A549 (cell line): Measurements from ENCODE around the gene DUSP9. TPM values are rescaled to one million over a fixed set of nuclear protein-coding genes. Genes with fewer than 3 reads are reported as not detected.

Source experiments
- ATAC-seq, 2 experiments: fragments of 200-7000 bp in 1 of 2; fragments of >200 bp in 1 of 2; cut with Nextera tagmentation in 1 of 2; cut with Tn5 transposase in 1 of 2; 3 replicates each; pipeline versions ENCODE4 v1.8.0 to v1.9.1; 2018 to 2020; ENCODE audit warnings: mild to moderate bottlenecking in 1 of 2, moderate library complexity in 1 of 2
- CTCF ChIA-PET: fragments of 300-600 bp; sonication (Branson Sonifier 250); formaldehyde crosslinking; extraction: SDS; loops from one replicate; lab custom pipeline; 2021; ENCODE audit warnings: antibody characterized with exemption, inconsistent platforms; lab: Yijun Ruan, JAX
- POLR2A ChIA-PET: fragments of 350-600 bp; formaldehyde crosslinking; extraction: SDS; loops from one replicate; lab custom pipeline; 2021; ENCODE audit warnings: antibody characterized with exemption, inconsistent platforms; lab: Yijun Ruan, JAX
- DNase-seq, 2 experiments: peaks; one replicate each; pipeline versions ENCODE4 v3.0.0 to v3.0.0-alpha.2; 2011 to 2016; ENCODE audit warnings: low read depth in 1 of 2, low spot score in 1 of 2
- FAIRE-seq: peaks from 2 replicates; lab custom pipeline; 2011; peaks lifted over from hg19 to GRCh38; lab: Jason Lieb, UNC
- H3K27ac ChIP-seq, 2 experiments: fragments of >200 bp; sonication (Bioruptor Twin); formaldehyde crosslinking; 3 replicates each; pipeline ENCODE4 v1.5.1; 2016 to 2017
- H3K4me1 ChIP-seq: fragments of >200 bp; sonication (Bioruptor Twin); formaldehyde crosslinking; 3 replicates; pipeline ENCODE4 v1.6.1; 2016
- H3K4me2 ChIP-seq: fragments of >200 bp; sonication (Bioruptor Twin); formaldehyde crosslinking; 3 replicates; pipeline ENCODE4 v1.6.1; 2016
- H3K4me3 ChIP-seq: fragments of >200 bp; sonication (Bioruptor Twin); formaldehyde crosslinking; 3 replicates; pipeline ENCODE4 v1.5.1; 2016
- H3K9me3 ChIP-seq: fragments of >200 bp; sonication (Bioruptor Twin); formaldehyde crosslinking; 3 replicates; pipeline ENCODE4 v1.6.1; 2016
- EP300 ChIP-seq, 2 experiments: fragments of >200 bp; sonication (Bioruptor Twin); formaldehyde crosslinking; IDR thresholded peaks; 2 replicates in 1 of 2; 3 replicates in 1 of 2; pipeline ENCODE4 v1.6.1; 2016 to 2017
- FOSB ChIP-seq: fragments of 250-450 bp; sonication (Bioruptor Pico); IDR thresholded peaks from 2 replicates; pipeline ENCODE4 v1.5.0; 2020; ENCODE audit warnings: mild to moderate bottlenecking, moderate library complexity
- FOXS1 ChIP-seq: fragments of 250-450 bp; sonication (Bioruptor Pico); IDR thresholded peaks from 2 replicates; pipeline ENCODE4 v1.5.0; 2020; ENCODE audit warnings: mild to moderate bottlenecking, moderate library complexity
- HDAC2 ChIP-seq: fragments of 200-600 bp; sonication (generic); IDR thresholded peaks from 2 replicates; pipeline ENCODE4 v1.6.1; 2016
- HEYL ChIP-seq: fragments of 250-450 bp; sonication (Bioruptor Pico); IDR thresholded peaks from 2 replicates; pipeline ENCODE4 v1.8.0; 2021; ENCODE audit warnings: mild to moderate bottlenecking, moderate library complexity
- MYC ChIP-seq: IDR thresholded peaks from 2 replicates; pipeline ENCODE4 v1.6.1; 2012; ENCODE audit warnings: mild to moderate bottlenecking, inconsistent platforms, low read length, improper control_type of control experiment, borderline replicate concordance
- RNF2 ChIP-seq: fragments of 200-600 bp; sonication (generic); IDR thresholded peaks from 2 replicates; pipeline ENCODE4 v1.6.1; 2016; ENCODE audit warnings: low read depth, mild to moderate bottlenecking, antibody characterized with exemption, moderate library complexity, borderline replicate concordance
- SMC3 ChIP-seq: fragments of >200 bp; sonication (Bioruptor Twin); formaldehyde crosslinking; IDR thresholded peaks from 3 replicates; pipeline ENCODE4 v1.6.1; 2018; ENCODE audit warnings: inconsistent platforms
- ZFP36 ChIP-seq: fragments of 450-650 bp; IDR thresholded peaks from 2 replicates; pipeline ENCODE4 v1.6.1; 2014; ENCODE audit warnings: borderline replicate concordance; ENCODE audit not compliant: partially characterized antibody
- ZNF302 ChIP-seq: fragments of 250-450 bp; sonication (Bioruptor Pico); IDR thresholded peaks from 2 replicates; pipeline ENCODE4 v1.9.0; 2021; ENCODE audit warnings: inconsistent platforms, mild to moderate bottlenecking, moderate library complexity
- WGBS: methylation state at CpG from one replicate; pipeline ENCODE4 v1.1.6; 2017; ENCODE audit errors: missing lambda C conversion rate; 5-methylcytosine and 5-hydroxymethylcytosine counted together
- polyA plus RNA-seq, 4 experiments: library from polyadenylated mRNA; depleted of rRNA in 3 of 4; stranded (reverse); fragments of >200 nt; fragmentation: RNase III in 1 of 4; extraction: RNeasy Plus Mini Kit Qiagen cat#74134 plus additional on column Dnase treatment in 1 of 4; gene quantifications; 2 replicates in 3 of 4; 3 replicates in 1 of 4; pipeline ENCODE4 v1.2.3, GENCODE V29; 2011 to 2017
- TF ChIP-seq, protein P1 (sequence below): fragments of 150-350 bp; IDR thresholded peaks from 2 replicates; pipeline ENCODE4 v1.6.1; 2014; ENCODE audit warnings: low read depth, mild to moderate bottlenecking, low read length
- TF ChIP-seq, protein P2 (sequence below): fragments of 200-600 bp; sonication (generic); IDR thresholded peaks from 2 replicates; pipeline ENCODE4 v1.6.1; 2016; ENCODE audit warnings: antibody characterized with exemption, mild to moderate bottlenecking, moderate library complexity
- TF ChIP-seq, protein P3 (sequence below): fragments of 250-450 bp; sonication (Bioruptor Pico); IDR thresholded peaks from 2 replicates; pipeline ENCODE4 v1.5.0; 2021; ENCODE audit warnings: mild to moderate bottlenecking, moderate library complexity, borderline replicate concordance

DUSP9 gene
- polyA plus RNA-seq, 2 of the 4 experiments (the other 2 are of a cell fraction) = 0.75 to 1.6 TPM

GRCh38 chrX:153684467-153685155 lies 37.6 kb downstream of the DUSP9 start:
- no peak overlapping the region for H3K27ac ChIP-seq
- 71% methylated on average over 9 of the region's 21 CpGs for WGBS
- no peak for FAIRE-seq
- ChIA-PET CTCF (interaction anchor here (0.9 to 3.5 kb wide), 5 partner anchors 16 to 75 kb away, joined by 3 to 32 read pairs (median 4); no protein-coding TSS in a partner anchor), POLR2A (no interaction called here)
- peaks cover 13% of the 10 kb centered on the region for H3K4me1 ChIP-seq
- TF ChIP-seq MYC (no peak), HDAC2 (no peak), HEYL (CRISPR knock-in tag) (no peak), RNF2 (no peak)
- TF ChIP-seq, protein P1, sequence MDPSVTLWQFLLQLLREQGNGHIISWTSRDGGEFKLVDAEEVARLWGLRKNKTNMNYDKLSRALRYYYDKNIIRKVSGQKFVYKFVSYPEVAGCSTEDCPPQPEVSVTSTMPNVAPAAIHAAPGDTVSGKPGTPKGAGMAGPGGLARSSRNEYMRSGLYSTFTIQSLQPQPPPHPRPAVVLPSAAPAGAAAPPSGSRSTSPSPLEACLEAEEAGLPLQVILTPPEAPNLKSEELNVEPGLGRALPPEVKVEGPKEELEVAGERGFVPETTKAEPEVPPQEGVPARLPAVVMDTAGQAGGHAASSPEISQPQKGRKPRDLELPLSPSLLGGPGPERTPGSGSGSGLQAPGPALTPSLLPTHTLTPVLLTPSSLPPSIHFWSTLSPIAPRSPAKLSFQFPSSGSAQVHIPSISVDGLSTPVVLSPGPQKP = no peak
- TF ChIP-seq, protein P2, sequence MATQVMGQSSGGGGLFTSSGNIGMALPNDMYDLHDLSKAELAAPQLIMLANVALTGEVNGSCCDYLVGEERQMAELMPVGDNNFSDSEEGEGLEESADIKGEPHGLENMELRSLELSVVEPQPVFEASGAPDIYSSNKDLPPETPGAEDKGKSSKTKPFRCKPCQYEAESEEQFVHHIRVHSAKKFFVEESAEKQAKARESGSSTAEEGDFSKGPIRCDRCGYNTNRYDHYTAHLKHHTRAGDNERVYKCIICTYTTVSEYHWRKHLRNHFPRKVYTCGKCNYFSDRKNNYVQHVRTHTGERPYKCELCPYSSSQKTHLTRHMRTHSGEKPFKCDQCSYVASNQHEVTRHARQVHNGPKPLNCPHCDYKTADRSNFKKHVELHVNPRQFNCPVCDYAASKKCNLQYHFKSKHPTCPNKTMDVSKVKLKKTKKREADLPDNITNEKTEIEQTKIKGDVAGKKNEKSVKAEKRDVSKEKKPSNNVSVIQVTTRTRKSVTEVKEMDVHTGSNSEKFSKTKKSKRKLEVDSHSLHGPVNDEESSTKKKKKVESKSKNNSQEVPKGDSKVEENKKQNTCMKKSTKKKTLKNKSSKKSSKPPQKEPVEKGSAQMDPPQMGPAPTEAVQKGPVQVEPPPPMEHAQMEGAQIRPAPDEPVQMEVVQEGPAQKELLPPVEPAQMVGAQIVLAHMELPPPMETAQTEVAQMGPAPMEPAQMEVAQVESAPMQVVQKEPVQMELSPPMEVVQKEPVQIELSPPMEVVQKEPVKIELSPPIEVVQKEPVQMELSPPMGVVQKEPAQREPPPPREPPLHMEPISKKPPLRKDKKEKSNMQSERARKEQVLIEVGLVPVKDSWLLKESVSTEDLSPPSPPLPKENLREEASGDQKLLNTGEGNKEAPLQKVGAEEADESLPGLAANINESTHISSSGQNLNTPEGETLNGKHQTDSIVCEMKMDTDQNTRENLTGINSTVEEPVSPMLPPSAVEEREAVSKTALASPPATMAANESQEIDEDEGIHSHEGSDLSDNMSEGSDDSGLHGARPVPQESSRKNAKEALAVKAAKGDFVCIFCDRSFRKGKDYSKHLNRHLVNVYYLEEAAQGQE = no peak
- no peak overlapping the region for H3K4me3 ChIP-seq
- no peaks in the 10 kb centered on the region for H3K9me3 ChIP-seq
- no peak for DNase-seq
- no peak for ATAC-seq
- no peak overlapping the region for H3K4me2 ChIP-seq

GRCh38 chrX:153685156-153685536 lies 38.1 kb downstream of the DUSP9 start:
- 91% methylated on average over 9 of the region's 21 CpGs for WGBS
- ATAC-seq = no peak
- TF ChIP-seq FOSB = no peak
- TF ChIP-seq EP300 (IDR thresholded peaks at IDR 0.05) = no peak
- TF ChIP-seq FOXS1 = no peak
- TF ChIP-seq SMC3 = no peak
- no peak for TF ChIP-seq ZNF302 (CRISPR knock-in tag)
- TF ChIP-seq, protein P3, sequence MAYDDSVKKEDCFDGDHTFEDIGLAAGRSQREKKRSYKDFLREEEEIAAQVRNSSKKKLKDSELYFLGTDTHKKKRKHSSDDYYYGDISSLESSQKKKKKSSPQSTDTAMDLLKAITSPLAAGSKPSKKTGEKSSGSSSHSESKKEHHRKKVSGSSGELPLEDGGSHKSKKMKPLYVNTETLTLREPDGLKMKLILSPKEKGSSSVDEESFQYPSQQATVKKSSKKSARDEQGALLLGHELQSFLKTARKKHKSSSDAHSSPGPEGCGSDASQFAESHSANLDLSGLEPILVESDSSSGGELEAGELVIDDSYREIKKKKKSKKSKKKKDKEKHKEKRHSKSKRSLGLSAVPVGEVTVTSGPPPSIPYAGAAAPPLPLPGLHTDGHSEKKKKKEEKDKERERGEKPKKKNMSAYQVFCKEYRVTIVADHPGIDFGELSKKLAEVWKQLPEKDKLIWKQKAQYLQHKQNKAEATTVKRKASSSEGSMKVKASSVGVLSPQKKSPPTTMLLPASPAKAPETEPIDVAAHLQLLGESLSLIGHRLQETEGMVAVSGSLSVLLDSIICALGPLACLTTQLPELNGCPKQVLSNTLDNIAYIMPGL = no peak
- TF ChIP-seq ZFP36 = no peak
- TF ChIP-seq RNF2 = no peak
- POLR2A ChIA-PET = no interaction called here
- CTCF ChIA-PET = interaction anchor here (0.9 to 3.5 kb wide), 2 partner anchors 17 to 23 kb away, joined by 3 to 32 read pairs; no protein-coding TSS in a partner anchor
- H3K4me3 ChIP-seq = no peak overlapping the region
- no peak overlapping the region for H3K27ac ChIP-seq
- H3K4me2 ChIP-seq = no peak overlapping the region
- no peak for FAIRE-seq
- peaks cover 13% of the 10 kb centered on the region for H3K4me1 ChIP-seq
- no peak for DNase-seq
- H3K9me3 ChIP-seq = no peaks in the 10 kb centered on the region
